GM03348 (cell line): ENCODE measurements around the gene KMT5C.

Experiments
- DNase-seq: peaks from one replicate; pipeline ENCODE4 v3.0.0; 2012; ENCODE audit warnings: low spot score

Gene KMT5C

GRCh38 chr19:55368701-55369563, 29.3 kb downstream of the KMT5C start:
- DNase-seq: peak; percentile 95

GRCh38 chr19:55369653-55370304, 30.1 kb downstream of the KMT5C start:
- peak; percentile 95 for DNase-seq

GRCh38 chr19:55370305-55370988, 30.8 kb downstream of the KMT5C start, which contains the start of gene IL11:
TSS of gene IL11 (minus strand) at chr19:55370463. CDS start at chr19:55370310, 153 bp downstream.
- DNase-seq: peak; percentile 84

- no peak for DNase-seq
Observed at GRCh38 chr19:55372316-55373081, 32.8 kb downstream of the KMT5C start.

GRCh38 chr19:55373306-55373992, 33.8 kb downstream of the KMT5C start:
- no peak for DNase-seq

GRCh38 chr19:55373993-55374757, 34.5 kb downstream of the KMT5C start:
- peak; percentile 73 for DNase-seq

GRCh38 chr19:55376241-55376933, 36.7 kb downstream of the KMT5C start, which contains the start of gene TMEM190:
TSS of gene TMEM190 (plus strand) at chr19:55376826. CDS start at chr19:55376854, 28 bp downstream.
- DNase-seq: no peak

GRCh38 chr19:55377356-55378131, 37.9 kb downstream of the KMT5C start:
- no peak for DNase-seq

GRCh38 chr19:55379174-55379573, 39.5 kb downstream of the KMT5C start:
- DNase-seq: no peak

- DNase-seq: no peak
Observed at GRCh38 chr19:55382013-55382412, 42.3 kb downstream of the KMT5C start.

- DNase-seq: no peak
Observed at GRCh38 chr19:55382522-55383054, 42.9 kb downstream of the KMT5C start.

- peak; percentile 84 for DNase-seq
Observed at GRCh38 chr19:55383279-55384130, 43.8 kb downstream of the KMT5C start.

- no peak for DNase-seq
Observed at GRCh38 chr19:55384131-55384919, 44.6 kb downstream of the KMT5C start, which contains the start of gene TMEM238. TSS of gene TMEM238 (minus strand) at chr19:55384292. CDS start at chr19:55384259, 33 bp downstream.

GRCh38 chr19:55384920-55385723, 45.4 kb downstream of the KMT5C start:
- DNase-seq: peak; percentile 95

- peak; percentile 97 for DNase-seq
Observed at GRCh38 chr19:55385724-55386492, 46.2 kb downstream of the KMT5C start, which contains the start of gene RPL28. TSS of gene RPL28 (plus strand) at chr19:55385932. CDS start at chr19:55386358, 426 bp downstream.
